GM18873 (cell line): ENCODE results near the gene AMZ1.
"Not testable (repeated sequence)": the region's sequence is repeated elsewhere in the genome, so short reads cannot be mapped to it uniquely, and the experiment has no call there.

Source experiments
- ATAC-seq: cut with Tn5 transposase; IDR thresholded peaks from one replicate; pipeline ENCODE4 v1.9.1; 2021; ENCODE audit warnings: mild to moderate bottlenecking, moderate library complexity, moderate number of reproducible peaks; ENCODE audit not compliant: unreplicated experiment, low FRiP score

AMZ1 gene

GRCh38 chr7:2724453-2725177, 36.6 kb downstream of the AMZ1 start:
- ATAC-seq, result no peak

- ATAC-seq, result no peak
Observed at GRCh38 chr7:2725178-2726105, 37.4 kb downstream of the AMZ1 start.

GRCh38 chr7:2726316-2727018, 38.5 kb downstream of the AMZ1 start:
- ATAC-seq, result no peak

- not testable (repeated sequence) for ATAC-seq
Observed at GRCh38 chr7:2727206-2727605, 39.2 kb downstream of the AMZ1 start.

GRCh38 chr7:2728316-2729030, 40.5 kb downstream of the AMZ1 start:
- ATAC-seq, result no peak

GRCh38 chr7:2729031-2729892, 41.3 kb downstream of the AMZ1 start:
- no peak for ATAC-seq

GRCh38 chr7:2729893-2730716, 42.1 kb downstream of the AMZ1 start:
- no peak for ATAC-seq

GRCh38 chr7:2730846-2731770, 43.1 kb downstream of the AMZ1 start:
- ATAC-seq, result no peak

- ATAC-seq, result no peak
Observed at GRCh38 chr7:2732388-2732787, 44.4 kb downstream of the AMZ1 start.

- no peak for ATAC-seq
Observed at GRCh38 chr7:2732959-2733584, 45.1 kb downstream of the AMZ1 start.

- ATAC-seq, result no peak
Observed at GRCh38 chr7:2734084-2734686, 46.2 kb downstream of the AMZ1 start.

GRCh38 chr7:2734751-2735571, 47.0 kb downstream of the AMZ1 start:
- no peak for ATAC-seq

- ATAC-seq, result no peak
Observed at GRCh38 chr7:2735744-2736143, 47.7 kb downstream of the AMZ1 start.

- ATAC-seq, result no peak
Observed at GRCh38 chr7:2736411-2736914, 48.5 kb downstream of the AMZ1 start.

- not testable (repeated sequence) for ATAC-seq
Observed at GRCh38 chr7:2737005-2737743, 49.2 kb downstream of the AMZ1 start.
